H1 (cell line): ENCODE data around the gene MED23. TPM values are rescaled to one million over a fixed set of nuclear protein-coding genes. Genes with fewer than 3 reads are reported as not detected.

Source experiments
- CTCF ChIA-PET: fragments of 300-600 bp; sonication (Branson Sonifier 250); formaldehyde crosslinking; loops from one replicate; lab custom pipeline; 2021; ENCODE audit not compliant: partially characterized antibody; lab: Charles Lee
- POLR2A ChIA-PET: fragments of 300-600 bp; sonication (Branson Sonifier 250); formaldehyde crosslinking; loops from one replicate; lab custom pipeline; 2021; ENCODE audit warnings: inconsistent platforms; ENCODE audit not compliant: partially characterized antibody; lab: Charles Lee
- DNase-seq, 2 experiments: peaks; one replicate each; pipeline versions ENCODE4 v3.0.0 to v3.0.0-alpha.2; 2010 to 2022; ENCODE audit warnings: low spot score in 2 of 2, low read depth in 1 of 2, mixed read lengths in 1 of 2
- FAIRE-seq: peaks from 2 replicates; lab custom pipeline; 2011; peaks lifted over from hg19 to GRCh38; lab: Jason Lieb, UNC
- H2AFZ ChIP-seq: 2 replicates; pipeline ENCODE4 v1.8.1; 2012; ENCODE audit warnings: low read length, inconsistent platforms
- H2AK5ac ChIP-seq: 2 replicates; pipeline ENCODE4 v1.6.1; 2013; ENCODE audit warnings: low read depth, low read length
- H2BK120ac ChIP-seq: replicated peaks from 2 replicates; pipeline ENCODE3; 2013; ENCODE audit warnings: low read depth, low read length, inconsistent platforms
- H2BK12ac ChIP-seq: 2 replicates; pipeline ENCODE4 v1.6.1; 2013; ENCODE audit warnings: low read depth, low read length
- H2BK15ac ChIP-seq: 2 replicates; pipeline ENCODE4 v1.6.1; 2013; ENCODE audit warnings: low read length
- H2BK20ac ChIP-seq: 2 replicates; pipeline ENCODE4 v1.6.1; 2013; ENCODE audit warnings: low read length
- H2BK5ac ChIP-seq: 2 replicates; pipeline ENCODE4 v1.6.1; 2013; ENCODE audit warnings: low read depth, low read length
- H3K14ac ChIP-seq: 2 replicates; pipeline ENCODE4 v1.6.1; 2013; ENCODE audit warnings: inconsistent platforms; ENCODE audit not compliant: insufficient read length
- H3K18ac ChIP-seq: 2 replicates; pipeline ENCODE4 v1.6.1; 2013; ENCODE audit warnings: low read length; ENCODE audit errors: extremely low read depth
- H3K23ac ChIP-seq: 2 replicates; pipeline ENCODE4 v1.6.1; 2013; ENCODE audit warnings: inconsistent platforms; ENCODE audit not compliant: insufficient read length
- H3K23me2 ChIP-seq: 2 replicates; pipeline ENCODE4 v1.6.1; 2013; ENCODE audit warnings: low read depth, low read length
- H3K27ac ChIP-seq: 2 replicates; pipeline ENCODE4 v1.6.1; 2011; ENCODE audit warnings: low read depth, low read length, inconsistent platforms
- H3K27me3 ChIP-seq, 4 experiments: replicated peaks in 1 of 4; 1 replicate in 1 of 4; 2 replicates in 3 of 4; pipeline versions ENCODE4 v1.6.1 to v1.8.1; 2011 to 2013; ENCODE audit warnings: low read length in 3 of 4, mild to moderate bottlenecking in 3 of 4, inconsistent platforms in 2 of 4, mixed read lengths in 2 of 4, moderate library complexity in 1 of 4; ENCODE audit not compliant: control insufficient read depth in 3 of 4, insufficient read depth in 3 of 4; ENCODE audit errors: extremely low read depth in 1 of 4
- H3K36me3 ChIP-seq, 4 experiments: 2 replicates each; pipeline versions ENCODE4 v1.6.1 to v1.8.1; 2011 to 2013; ENCODE audit warnings: mild to moderate bottlenecking in 4 of 4, low read length in 3 of 4, moderate library complexity in 2 of 4, control low read depth in 1 of 4, inconsistent platforms in 1 of 4; ENCODE audit not compliant: insufficient read depth in 4 of 4, control insufficient read depth in 2 of 4
- H3K4ac ChIP-seq: replicated peaks from 2 replicates; pipeline ENCODE3; 2013; ENCODE audit warnings: low read length, low read depth, mixed read lengths, inconsistent platforms; ENCODE audit not compliant: insufficient read length
- H3K4me1 ChIP-seq, 4 experiments: replicated peaks in 1 of 4; 1 replicate in 1 of 4; 2 replicates in 3 of 4; pipeline versions ENCODE4 v1.6.1 to v1.8.1; 2011 to 2013; ENCODE audit warnings: low read length in 3 of 4, inconsistent platforms in 2 of 4, mixed read lengths in 1 of 4; ENCODE audit not compliant: insufficient read depth in 4 of 4, control insufficient read depth in 3 of 4
- H3K4me2 ChIP-seq, 2 experiments: 2 replicates each; pipeline versions ENCODE4 v1.6.1 to v1.8.1; 2011 to 2013; ENCODE audit warnings: low read depth in 2 of 2, low read length in 2 of 2, control low read depth in 1 of 2, inconsistent platforms in 1 of 2, mild to moderate bottlenecking in 1 of 2; ENCODE audit not compliant: insufficient read depth in 1 of 2
- H3K4me3 ChIP-seq, 4 experiments: fragments of 200-600, 300-600 bp in 1 of 4; sonication (generic), shearing (Covaris generic), sonication (Bioruptor Twin) in 1 of 4; 2 replicates each; pipeline versions ENCODE4 v1.5.1 to v1.8.1; 2011 to 2016; ENCODE audit warnings: low read length in 4 of 4, low read depth in 3 of 4, control low read depth in 2 of 4, inconsistent platforms in 2 of 4, mild to moderate bottlenecking in 2 of 4, mixed read lengths in 1 of 4, moderate library complexity in 1 of 4; ENCODE audit not compliant: insufficient read depth in 2 of 4; ENCODE audit errors: extremely low read depth in 1 of 4
- H3K56ac ChIP-seq: replicated peaks from 2 replicates; pipeline ENCODE3; 2013; ENCODE audit warnings: low read depth, mild to moderate bottlenecking, mixed read lengths, low read length, inconsistent platforms; ENCODE audit not compliant: insufficient read length
- H3K79me1 ChIP-seq: 2 replicates; pipeline ENCODE4 v1.6.1; 2013; ENCODE audit warnings: low read depth, low read length, control low read depth
- H3K79me2 ChIP-seq, 2 experiments: 2 replicates each; pipeline versions ENCODE4 v1.6.1 to v1.8.1; 2012 to 2013; ENCODE audit warnings: low read length in 2 of 2, mild to moderate bottlenecking in 2 of 2, inconsistent platforms in 1 of 2; ENCODE audit not compliant: insufficient read depth in 2 of 2, control insufficient read depth in 1 of 2
- H3K9ac ChIP-seq, 4 experiments: replicated peaks in 1 of 4; 1 replicate in 1 of 4; 2 replicates in 3 of 4; pipeline versions ENCODE4 v1.6.1 to v1.8.1; 2011 to 2013; ENCODE audit warnings: low read depth in 3 of 4, low read length in 3 of 4, control low read depth in 2 of 4, mild to moderate bottlenecking in 2 of 4, moderate library complexity in 2 of 4, inconsistent platforms in 1 of 4; ENCODE audit errors: extremely low read depth in 1 of 4
- H3K9me3 ChIP-seq, 2 experiments: 2 replicates each; pipeline versions ENCODE4 v1.6.1 to v1.8.1; 2012 to 2013; ENCODE audit warnings: mild to moderate bottlenecking in 2 of 2, moderate library complexity in 2 of 2, control low read depth in 1 of 2, inconsistent platforms in 1 of 2, low read depth in 1 of 2, low read length in 1 of 2, mixed read lengths in 1 of 2; ENCODE audit not compliant: insufficient read depth in 2 of 2
- H4K20me1 ChIP-seq, 2 experiments: replicated peaks in 1 of 2; 2 replicates each; pipeline versions ENCODE3 to v1.8.1; 2011 to 2013; ENCODE audit warnings: inconsistent platforms in 2 of 2, low read length in 2 of 2, mild to moderate bottlenecking in 1 of 2; ENCODE audit not compliant: insufficient read depth in 2 of 2, control insufficient read depth in 1 of 2
- H4K5ac ChIP-seq: 2 replicates; pipeline ENCODE4 v1.6.1; 2013; ENCODE audit warnings: low read length, low read depth, mixed read lengths, inconsistent platforms; ENCODE audit not compliant: insufficient read length
- H4K8ac ChIP-seq: 2 replicates; pipeline ENCODE4 v1.8.0; 2013; ENCODE audit warnings: mild to moderate bottlenecking, moderate library complexity, low read length, inconsistent platforms; ENCODE audit not compliant: insufficient read depth; ENCODE audit errors: extremely low read depth
- H4K91ac ChIP-seq: replicated peaks from 2 replicates; pipeline ENCODE3; 2013; ENCODE audit warnings: low read length, mixed read lengths, inconsistent platforms; ENCODE audit not compliant: insufficient read length
- BACH1 ChIP-seq: IDR thresholded peaks from 2 replicates; pipeline ENCODE4 v1.6.1; 2012; ENCODE audit warnings: low read length, improper control_type of control experiment
- CBX5 ChIP-seq: fragments of 300-800, 300-1000 bp; sonication (generic); IDR thresholded peaks from 2 replicates; pipeline ENCODE4 v1.7.1; 2016; ENCODE audit warnings: antibody characterized with exemption, low read length, low read depth
- EZH2 ChIP-seq: fragments of 200-600 bp; sonication (generic); IDR thresholded peaks from 2 replicates; pipeline ENCODE4 v1.7.1; 2012; ENCODE audit warnings: low read depth, mild to moderate bottlenecking, moderate library complexity, low read length, inconsistent platforms; ENCODE audit not compliant: severe bottlenecking
- KDM1A ChIP-seq: fragments of 200-600, 300-600 bp; sonication (generic); IDR thresholded peaks from 2 replicates; pipeline ENCODE4 v1.7.1; 2016; ENCODE audit warnings: mild to moderate bottlenecking, low read length, borderline replicate concordance
- RAD21 ChIP-seq, 2 experiments: IDR thresholded peaks in 1 of 2; conservative IDR thresholded peaks in 1 of 2; 2 replicates each; pipeline ENCODE4 v1.6.1; 2011; ENCODE audit warnings: low read depth in 2 of 2, low read length in 2 of 2, improper control_type of control experiment in 1 of 2, inconsistent platforms in 1 of 2, mild to moderate bottlenecking in 1 of 2, moderate library complexity in 1 of 2
- RNF2 ChIP-seq: fragments of 200-900, 300-1000 bp; sonication (generic); IDR thresholded peaks from 2 replicates; pipeline ENCODE4 v1.7.1; 2016; ENCODE audit warnings: borderline replicate concordance, low read depth, mild to moderate bottlenecking, antibody characterized with exemption, low read length; ENCODE audit not compliant: poor library complexity, severe bottlenecking; ENCODE audit errors: missing control alignments
- TAF7 ChIP-seq: optimal IDR thresholded peaks from 2 replicates; pipeline ENCODE3; 2011; ENCODE audit warnings: low read depth, mild to moderate bottlenecking, inconsistent platforms, low read length, moderate library complexity, borderline replicate concordance
- YY1 ChIP-seq: IDR thresholded peaks from 2 replicates; pipeline ENCODE4 v1.6.1; 2011; ENCODE audit warnings: low read depth, mild to moderate bottlenecking, low read length
- ZNF274 ChIP-seq: IDR thresholded peaks from 2 replicates; pipeline ENCODE4 v1.7.0; 2012; ENCODE audit warnings: low read length, borderline replicate concordance; ENCODE audit errors: extremely low read depth
- WGBS, 2 experiments: shearing (Covaris generic) in 1 of 2; methylation state at CpG; one replicate each; pipeline versions ENCODE4 v1.1.6 to v1.1.7; 2013 to 2015; ENCODE audit warnings: low lambda C conversion rate in 2 of 2, mixed read lengths in 2 of 2, inconsistent platforms in 1 of 2, low coverage in 1 of 2, missing lambda C conversion rate in 1 of 2; ENCODE audit not compliant: insufficient replicate concordance in 2 of 2, insufficient coverage in 1 of 2, insufficient read length in 1 of 2; ENCODE audit errors: extremely low coverage in 1 of 2, missing lambda C conversion rate in 1 of 2; 5-methylcytosine and 5-hydroxymethylcytosine counted together
- polyA plus RNA-seq, 7 experiments: library from polyadenylated mRNA; depleted of rRNA in 3 of 7; stranded (reverse) in 5 of 7; unstranded in 2 of 7; fragments of >200 nt in 5 of 7; fragments of 200-250 nt in 2 of 7; gene quantifications; 1 replicate in 5 of 7; 2 replicates in 1 of 7; 4 replicates in 1 of 7; pipeline versions ENCODE4 v1.2.1 to v1.2.3, GENCODE V29; 2011 to 2013; ENCODE audit warnings: missing spikeins in 2 of 7, mixed read lengths in 2 of 7
- total RNA-seq: library from RNA; stranded (reverse); fragmentation: NEBNext Ultra II Directional; extraction: Animal tissue kit (Norgen Biotek cat#: 25700); gene quantifications from 2 replicates; pipeline ENCODE4 v1.2.1, GENCODE V29; 2021

Gene MED23
- total and polyA plus RNA-seq, 2 of the 8 experiments (the other 6 are each of a cell fraction or from before 2014, with no cell fraction given), result 10.5 to 13.0 TPM

DNA sequence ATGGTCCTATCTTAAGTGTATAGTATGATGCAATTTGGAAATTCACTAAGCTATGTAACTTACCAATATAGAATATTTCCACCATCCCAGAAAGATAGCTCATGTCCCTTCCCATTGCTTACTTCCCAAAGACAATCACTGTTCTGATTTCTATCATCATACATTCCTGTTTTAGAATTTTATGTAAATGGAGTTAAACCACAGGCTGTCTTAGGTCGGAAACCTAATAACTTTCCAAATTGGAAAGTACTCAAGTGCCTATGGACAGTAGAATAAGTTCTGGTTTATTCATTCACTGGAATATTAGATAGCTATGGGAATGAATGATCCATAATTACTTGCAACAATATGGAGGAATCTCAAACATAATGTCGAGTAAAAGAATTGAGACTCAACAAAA, 29.2 kb upstream of the MED23 start:
- Histone ChIP-seq H3K79me1 (no peaks in the 10 kb centered on the region), H2AK5ac (no peak overlapping the region), H2BK120ac (no peak overlapping the region), H3K56ac (no peak overlapping the region), H3K9ac (no peak overlapping the region), H3K27ac (no peak overlapping the region), H4K20me1 (no peaks in the 10 kb centered on the region), H3K23ac (no peak overlapping the region), H3K27me3 (no peaks in the 10 kb centered on the region; a peak in 1 of 7 replicates), H4K91ac (no peak overlapping the region), H3K18ac (no peak overlapping the region), H3K4me1 (no peaks in the 10 kb centered on the region), H3K36me3 (no peaks in the 10 kb centered on the region), H3K14ac (no peak overlapping the region), H3K4me3 (no peak overlapping the region), H2BK12ac (no peak overlapping the region), H3K79me2 (no peaks in the 10 kb centered on the region), H3K4ac (no peak overlapping the region), H2AFZ (no peak overlapping the region), H3K4me2 (no peak overlapping the region), H3K9me3 (no peaks in the 10 kb centered on the region), H2BK15ac (no peak overlapping the region), H3K23me2 (no peaks in the 10 kb centered on the region), H4K8ac (no peak overlapping the region), H2BK20ac (no peak overlapping the region), H2BK5ac (no peak overlapping the region), H4K5ac (no peak overlapping the region)
- DNase-seq (no peak), FAIRE-seq (no peak)
- POLR2A ChIA-PET, result no interaction called here
- WGBS, 2 experiments, result 90% methylated on average over 2 of the region's 2 CpGs; no CpG with 5 or more reads in 1 of the 2 experiments
- CTCF ChIA-PET, result interaction anchor here (0.6 to 4.5 kb wide), 7 partner anchors 9 to 1633 kb away, joined by 3 to 21 read pairs (median 3); partner anchors contain the start of gene MED23
- TF ChIP-seq RAD21 (IDR thresholded peaks at IDR 0.05 in 1 of 2, conservative IDR thresholded peaks at IDR 0.05 in 1 of 2; ENCODE audit: low read depth in 2 of 2, low read length in 2 of 2) (no peak), CBX5 (no peak), RNF2 (no peak), ZNF274 (no peak), YY1 (no peak), BACH1 (no peak), EZH2 (no peak), KDM1A (no peak), TAF7 (no peak)
